ENCODE measurements around the gene ITM2C. TPM values are rescaled to one million over a fixed set of nuclear protein-coding genes. Genes with fewer than 3 reads are reported as not detected.

Gene ITM2C
- polyA plus RNA-seq, 3 donors: 1.4 to 3.2 (median 2.9) TPM

DNA sequence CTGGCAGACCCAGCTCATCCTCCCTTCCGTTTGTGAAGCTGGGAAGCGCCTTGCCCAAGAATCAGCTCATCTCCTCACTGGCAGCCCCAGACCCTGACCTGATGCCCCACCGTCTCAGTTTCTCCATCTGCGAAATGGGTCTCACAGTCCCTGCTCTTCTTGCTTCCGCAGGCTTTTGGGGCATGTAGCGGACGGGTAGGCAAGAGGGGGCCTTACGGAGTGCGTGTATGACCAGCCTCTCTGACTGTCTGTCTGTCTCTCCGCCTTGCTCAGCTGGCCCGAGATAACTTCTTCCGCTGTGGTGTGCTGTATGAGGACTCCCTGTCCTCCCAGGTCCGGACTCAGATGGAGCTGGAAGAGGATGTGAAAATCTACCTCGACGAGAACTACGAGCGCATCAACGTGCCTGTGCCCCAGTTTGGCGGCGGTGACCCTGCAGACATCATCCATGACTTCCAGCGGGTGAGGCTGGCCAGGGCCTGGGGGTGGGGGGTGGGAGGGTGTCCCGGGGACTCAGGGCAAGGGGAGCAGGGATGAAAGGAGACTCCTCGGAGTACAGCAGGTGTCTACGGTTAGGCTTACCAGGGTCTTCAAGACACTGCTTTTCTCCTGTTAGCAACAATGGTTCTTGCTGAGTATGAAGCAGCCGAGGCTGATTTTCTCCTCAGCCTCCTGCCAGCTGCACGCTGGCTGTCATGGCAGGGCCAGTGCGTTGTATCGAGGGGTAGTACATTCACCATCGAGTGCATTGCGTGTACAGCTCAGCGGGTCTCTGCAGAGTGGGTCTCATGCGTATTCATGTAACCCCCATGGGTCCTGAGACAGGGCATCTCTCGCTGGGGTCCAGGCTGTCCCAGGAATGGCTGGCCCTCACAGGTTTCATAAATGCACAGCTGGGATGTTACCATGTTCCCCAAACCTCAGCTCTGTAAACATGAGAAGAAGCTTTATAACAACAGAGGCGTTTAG is 10.9 kb downstream of the ITM2C start:
- WGBS (ENCODE audit: insufficient coverage): 94% methylated on average over 32 of the region's 34 CpGs
- no peak overlapping the region for H3K4me2 ChIP-seq (replicated peaks; ENCODE audit: extremely low read depth, low read length, poor library complexity, severe bottlenecking)
- intact Hi-C loops (cut with micrococcal nuclease): no loop called here
- H3K4me1 ChIP-seq (ENCODE audit: control insufficient read depth in 1 of 2, insufficient read depth in 2 of 2, low read length in 2 of 2): peaks cover 17 to 18% of the 10 kb centered on the region in 2 donors
- no peak overlapping the region for H3K9ac ChIP-seq (ENCODE audit: insufficient read depth, low read length, poor library complexity, severe bottlenecking)
- H3K36me3 ChIP-seq (replicated peaks in 1 of 2; ENCODE audit: control insufficient read depth in 1 of 2, insufficient read depth in 2 of 2, low read length in 2 of 2): no peaks in the 10 kb centered on the region
- no peak overlapping the region for H2AFZ ChIP-seq (ENCODE audit: insufficient read depth, low read depth, low read length, poor library complexity, severe bottlenecking)
- Mint-ChIP-seq H3K36me3 (no peaks in the 10 kb centered on the region), H3K27me3 (ENCODE audit: low read depth in 3 of 3) (peaks cover 0 to 3% (median 0%) of the 10 kb centered on the region in 3 donors), H3K4me3 (no peak overlapping the region), H3K4me1 (peaks cover 21% of the 10 kb centered on the region), H3K9me3 (no peaks in the 10 kb centered on the region), H3K27ac (peak overlapping the region in 1 of 7 donors; percentile 14)
- TF ChIP-seq, protein P1, sequence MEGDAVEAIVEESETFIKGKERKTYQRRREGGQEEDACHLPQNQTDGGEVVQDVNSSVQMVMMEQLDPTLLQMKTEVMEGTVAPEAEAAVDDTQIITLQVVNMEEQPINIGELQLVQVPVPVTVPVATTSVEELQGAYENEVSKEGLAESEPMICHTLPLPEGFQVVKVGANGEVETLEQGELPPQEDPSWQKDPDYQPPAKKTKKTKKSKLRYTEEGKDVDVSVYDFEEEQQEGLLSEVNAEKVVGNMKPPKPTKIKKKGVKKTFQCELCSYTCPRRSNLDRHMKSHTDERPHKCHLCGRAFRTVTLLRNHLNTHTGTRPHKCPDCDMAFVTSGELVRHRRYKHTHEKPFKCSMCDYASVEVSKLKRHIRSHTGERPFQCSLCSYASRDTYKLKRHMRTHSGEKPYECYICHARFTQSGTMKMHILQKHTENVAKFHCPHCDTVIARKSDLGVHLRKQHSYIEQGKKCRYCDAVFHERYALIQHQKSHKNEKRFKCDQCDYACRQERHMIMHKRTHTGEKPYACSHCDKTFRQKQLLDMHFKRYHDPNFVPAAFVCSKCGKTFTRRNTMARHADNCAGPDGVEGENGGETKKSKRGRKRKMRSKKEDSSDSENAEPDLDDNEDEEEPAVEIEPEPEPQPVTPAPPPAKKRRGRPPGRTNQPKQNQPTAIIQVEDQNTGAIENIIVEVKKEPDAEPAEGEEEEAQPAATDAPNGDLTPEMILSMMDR (IDR thresholded peaks at IDR 0.05): no peak
- no peaks in the 10 kb centered on the region for H3K27me3 ChIP-seq (ENCODE audit: control insufficient read depth in 2 of 2, insufficient read depth in 2 of 2, low read length in 2 of 2)
- no peak overlapping the region for H3K4me3 ChIP-seq (replicated peaks in 1 of 3; ENCODE audit: low read depth in 2 of 3, low read length in 3 of 3)
- no peaks in the 10 kb centered on the region for H4K20me1 ChIP-seq (ENCODE audit: insufficient read depth, low read length)
- H3K79me2 ChIP-seq (ENCODE audit: insufficient read depth, low read length): no peaks in the 10 kb centered on the region
- no peaks in the 10 kb centered on the region for H3K9me3 ChIP-seq (replicated peaks in 1 of 2; ENCODE audit: control insufficient read depth in 1 of 2, insufficient read depth in 1 of 2, low read length in 2 of 2)
- DNase-seq: no peak
- H3K27ac ChIP-seq (ENCODE audit: low read depth in 1 of 2, low read length in 2 of 2): no peak overlapping the region

- Mint-ChIP-seq H3K4me1 (peaks cover 15% of the 10 kb centered on the region), H3K36me3 (no peaks in the 10 kb centered on the region), H3K4me3 (no peak overlapping the region), H3K27me3 (ENCODE audit: low read depth in 3 of 3) (peaks cover 0 to 3% (median 3%) of the 10 kb centered on the region in 3 donors), H3K27ac (peak overlapping the region in 1 of 7 donors; percentile 37), H3K9me3 (no peaks in the 10 kb centered on the region)
- Histone ChIP-seq H3K36me3 (replicated peaks in 1 of 2; ENCODE audit: control insufficient read depth in 1 of 2, insufficient read depth in 2 of 2, low read length in 2 of 2) (no peaks in the 10 kb centered on the region), H3K9ac (ENCODE audit: insufficient read depth, low read length, poor library complexity, severe bottlenecking) (peak overlapping the region; percentile 22), H2AFZ (ENCODE audit: insufficient read depth, low read depth, low read length, poor library complexity, severe bottlenecking) (no peak overlapping the region), H3K4me2 (replicated peaks; ENCODE audit: extremely low read depth, low read length, poor library complexity, severe bottlenecking) (no peak overlapping the region), H3K79me2 (ENCODE audit: insufficient read depth, low read length) (no peaks in the 10 kb centered on the region), H3K4me3 (replicated peaks in 1 of 3; ENCODE audit: low read depth in 2 of 3, low read length in 3 of 3) (no peak overlapping the region), H3K27me3 (ENCODE audit: control insufficient read depth in 2 of 2, insufficient read depth in 2 of 2, low read length in 2 of 2) (no peaks in the 10 kb centered on the region), H3K27ac (ENCODE audit: low read depth in 1 of 2, low read length in 2 of 2) (no peak overlapping the region), H4K20me1 (ENCODE audit: insufficient read depth, low read length) (no peaks in the 10 kb centered on the region), H3K4me1 (ENCODE audit: control insufficient read depth in 1 of 2, insufficient read depth in 2 of 2, low read length in 2 of 2) (peaks cover 10 to 11% of the 10 kb centered on the region in 2 donors), H3K9me3 (replicated peaks in 1 of 2; ENCODE audit: control insufficient read depth in 1 of 2, insufficient read depth in 1 of 2, low read length in 2 of 2) (no peaks in the 10 kb centered on the region)
- intact Hi-C loops (cut with micrococcal nuclease): no loop called here
- DNase-seq: no peak
- 75% methylated on average over 26 of the region's 27 CpGs for WGBS (ENCODE audit: insufficient coverage)
- TF ChIP-seq, protein P1 (IDR thresholded peaks at IDR 0.05): no peak
Observed at GRCh38 chr2:230877116-230877758, 12.5 kb downstream of the ITM2C start.

Measured in CD14-positive monocyte (primary cell).